ENCODE results near the gene UGT1A4. TPM values are rescaled to one million over a fixed set of nuclear protein-coding genes. Genes with fewer than 3 reads are reported as not detected.

UGT1A4 gene
- total RNA-seq, 4 donors from 2014 or later: 0.13 to 3.8 (median 0.45) TPM

- Histone ChIP-seq H3K27me3 (no peaks in the 10 kb centered on the region), H3K4me3 (replicated peaks in 1 of 3) (no peak overlapping the region), H3K4me1 (no peaks in the 10 kb centered on the region), H3K9me3 (no peaks in the 10 kb centered on the region), H3K36me3 (no peaks in the 10 kb centered on the region), H3K27ac (no peak overlapping the region)
- 93 to 96% methylated on average over 6 to 7 of the region's 7 CpGs for WGBS, 2 donors
- no peak for TF ChIP-seq POLR2A (IDR thresholded peaks at IDR 0.05)
- no peak for TF ChIP-seq CTCF (IDR thresholded peaks at IDR 0.05)
- no peak for DNase-seq
- intact Hi-C loops (cut with DNase I): no loop called here
Observed at GRCh38 chr2:233789554-233789953, 71.0 kb downstream of the UGT1A4 start.

- Histone ChIP-seq H3K4me3 (replicated peaks in 1 of 3) (no peak overlapping the region), H3K27ac (no peak overlapping the region), H3K4me1 (no peaks in the 10 kb centered on the region), H3K27me3 (no peaks in the 10 kb centered on the region), H3K9me3 (no peaks in the 10 kb centered on the region), H3K36me3 (no peaks in the 10 kb centered on the region)
- intact Hi-C loops (cut with DNase I): no loop called here
- WGBS, 2 donors: 83 to 86% methylated on average over 18 of the region's 18 CpGs
- DNase-seq: no peak
- no peak for TF ChIP-seq CTCF (IDR thresholded peaks at IDR 0.05)
Observed at GRCh38 chr2:233791151-233791882, 72.8 kb downstream of the UGT1A4 start.

GRCh38 chr2:233791883-233792329, 73.4 kb downstream of the UGT1A4 start:
- no peaks in the 10 kb centered on the region for H3K36me3 ChIP-seq
- WGBS, 2 donors: 80 to 81% methylated on average over 9 of the region's 9 CpGs
- no peaks in the 10 kb centered on the region for H3K4me1 ChIP-seq
- H3K4me3 ChIP-seq (replicated peaks in 1 of 3): no peak overlapping the region
- intact Hi-C loops (cut with DNase I): no loop called here
- no peak for DNase-seq
- no peaks in the 10 kb centered on the region for H3K9me3 ChIP-seq
- no peak for TF ChIP-seq POLR2A (IDR thresholded peaks at IDR 0.05)
- TF ChIP-seq CTCF (IDR thresholded peaks at IDR 0.05): no peak
- H3K27me3 ChIP-seq: no peaks in the 10 kb centered on the region
- H3K27ac ChIP-seq: no peak overlapping the region

GRCh38 chr2:233792720-233793119, 74.2 kb downstream of the UGT1A4 start:
- Histone ChIP-seq H3K4me1 (no peaks in the 10 kb centered on the region), H3K36me3 (no peaks in the 10 kb centered on the region), H3K9me3 (no peaks in the 10 kb centered on the region), H3K27ac (no peak overlapping the region), H3K27me3 (no peaks in the 10 kb centered on the region), H3K4me3 (replicated peaks in 1 of 3) (no peak overlapping the region)
- no peak for TF ChIP-seq POLR2A (IDR thresholded peaks at IDR 0.05)
- TF ChIP-seq CTCF (IDR thresholded peaks at IDR 0.05): no peak
- intact Hi-C loops (cut with DNase I): no loop called here
- WGBS, 2 donors: 83 to 93% methylated on average over 7 of the region's 7 CpGs
- DNase-seq: no peak

- no peak overlapping the region for H3K4me3 ChIP-seq (replicated peaks in 1 of 3)
- TF ChIP-seq CTCF (IDR thresholded peaks at IDR 0.05): no peak
- TF ChIP-seq POLR2A (IDR thresholded peaks at IDR 0.05): no peak
- no peaks in the 10 kb centered on the region for H3K4me1 ChIP-seq
- H3K9me3 ChIP-seq: no peaks in the 10 kb centered on the region
- 47 to 53% methylated on average over 10 to 11 of the region's 18 CpGs for WGBS, 2 donors
- peak; percentile 48 to 72 for DNase-seq
- no peak overlapping the region for H3K27ac ChIP-seq
- H3K27me3 ChIP-seq: no peaks in the 10 kb centered on the region
- H3K36me3 ChIP-seq: no peaks in the 10 kb centered on the region
- intact Hi-C loops (cut with DNase I): no loop called here
Observed at GRCh38 chr2:233793465-233794127, 75.1 kb downstream of the UGT1A4 start.

Measured in thyroid gland (tissue), 4 donors.